Naive thymus-derived CD8-positive, alpha-beta T cell (primary cell): ENCODE results near the gene MYL6. TPM values are rescaled to one million over a fixed set of nuclear protein-coding genes. Genes with fewer than 3 reads are reported as not detected.
"Not testable (repeated sequence)": the region's sequence is repeated elsewhere in the genome, so short reads cannot be mapped to it uniquely, and the experiment has no call there.

Source experiments
- ATAC-seq, 2 donors: fragments of 150-1000 bp; cut with Tn5 transposase in 1 of 2; sonication (Bioruptor Pico), chemical (Tn5 transposase) in 1 of 2; 1 replicate in 1 of 2; 2 replicates in 1 of 2; pipeline ENCODE4 v1.10.0; 2021; ENCODE audit warnings: mild to moderate bottlenecking in 2 of 2, moderate library complexity in 2 of 2
- POLR2A ChIA-PET: fragments of 350-600 bp; sonication (Branson Sonifier 250); formaldehyde crosslinking; loops from one replicate; lab custom pipeline; 2021; ENCODE audit warnings: antibody characterized with exemption; lab: Charles Lee
- DNase-seq, 10 donors: peaks; one replicate each; pipeline versions ENCODE4 v3.0.0 to v3.0.0-alpha.2; 2020 to 2022
- H3K27ac Mint-ChIP-seq, 10 donors: one replicate each; pipeline ENCODE4 v1.8.0; 2020 to 2022; ENCODE audit warnings: mild to moderate bottlenecking in 10 of 10, mixed read lengths in 10 of 10, moderate library complexity in 4 of 10, inconsistent platforms in 1 of 10
- H3K27me3 Mint-ChIP-seq, 5 donors: one replicate each; pipeline ENCODE4 v1.8.0; 2021 to 2022; ENCODE audit warnings: mixed read lengths in 5 of 5
- H3K36me3 Mint-ChIP-seq, 3 donors: one replicate each; pipeline ENCODE4 v1.8.0; 2020 to 2022; ENCODE audit warnings: mixed read lengths in 3 of 3, mild to moderate bottlenecking in 2 of 3, inconsistent platforms in 1 of 3
- H3K4me1 Mint-ChIP-seq, 4 donors: one replicate each; pipeline ENCODE4 v1.8.0; 2021 to 2022; ENCODE audit warnings: mixed read lengths in 4 of 4
- H3K4me3 Mint-ChIP-seq, 10 donors: one replicate each; pipeline ENCODE4 v1.8.0; 2020 to 2022; ENCODE audit warnings: mild to moderate bottlenecking in 10 of 10, mixed read lengths in 10 of 10, moderate library complexity in 6 of 10, inconsistent platforms in 1 of 10
- H3K9me3 Mint-ChIP-seq, 9 donors: one replicate each; pipeline ENCODE4 v1.8.0; 2020 to 2022; ENCODE audit warnings: mixed read lengths in 9 of 9, mild to moderate bottlenecking in 3 of 9, inconsistent platforms in 1 of 9, moderate library complexity in 1 of 9
- polyA plus RNA-seq, 3 donors: library from polyadenylated mRNA; unstranded; fragments of 300-500 nt; fragmentation: Illumina TruSeq; gene quantifications; one replicate each; pipeline ENCODE4 v1.2.3, GENCODE V29; 2021
- total RNA-seq, 8 experiments: library from RNA in 2 of 8; stranded (reverse) in 2 of 8; gene quantifications; one replicate each; pipeline ENCODE4 v1.2.3 and lab custom pipeline; 2021 to 2026

The MYL6 gene
- total and polyA plus RNA-seq, 5 experiments from 2014 or later, result 421 to 2,533 (median 1,813) TPM

DNA sequence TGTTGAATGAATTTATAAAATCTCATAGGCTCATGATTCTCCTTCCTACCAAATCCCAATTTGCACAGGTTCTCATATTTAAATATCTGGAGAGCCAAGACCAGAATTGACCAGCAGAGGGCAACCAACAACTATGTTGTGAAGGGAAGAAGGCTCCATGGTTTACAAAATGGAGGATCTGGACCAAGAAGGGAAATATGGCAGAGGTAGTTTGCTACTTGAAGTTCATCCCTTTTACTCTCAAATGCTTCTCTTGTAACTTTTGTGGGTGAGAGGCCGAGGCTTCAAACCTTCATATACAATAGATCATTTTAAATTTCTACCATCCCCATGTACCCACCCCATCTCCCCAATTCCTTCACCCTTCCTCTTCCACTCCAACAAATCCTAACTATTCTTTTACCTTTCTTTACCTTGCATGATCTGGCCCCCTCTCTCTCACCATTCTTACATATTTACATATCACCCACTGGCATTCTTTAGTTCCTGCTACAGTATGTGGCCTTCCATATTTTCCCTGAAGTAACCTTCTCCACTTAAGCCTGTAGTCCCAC, 34.9 kb downstream of the MYL6 start:
- H3K4me1 Mint-ChIP-seq, result peaks cover 22 to 33% (median 32%) of the 10 kb centered on the region in 4 donors
- peak; percentile 42 to 88 (median 72) for DNase-seq
- H3K4me3 Mint-ChIP-seq, result peak overlapping the region in 6 of 10 donors; percentile 18 to 62 (median 30)
- POLR2A ChIA-PET, result interaction anchor here (1.7 to 7.8 kb wide), 3 partner anchors 29 to 107 kb away, joined by 8 to 284 read pairs (median 88); partner anchors contain the start of genes CS, ESYT1, RNF41 and RPL41
- peaks cover 0 to 3% (median 0%) of the 10 kb centered on the region in 5 donors for H3K27me3 Mint-ChIP-seq
- no peaks in the 10 kb centered on the region for H3K9me3 Mint-ChIP-seq
- ATAC-seq, result no peak
- H3K36me3 Mint-ChIP-seq, result no peaks in the 10 kb centered on the region
- peak overlapping the region; percentile 11 to 89 (median 72) for H3K27ac Mint-ChIP-seq

DNA sequence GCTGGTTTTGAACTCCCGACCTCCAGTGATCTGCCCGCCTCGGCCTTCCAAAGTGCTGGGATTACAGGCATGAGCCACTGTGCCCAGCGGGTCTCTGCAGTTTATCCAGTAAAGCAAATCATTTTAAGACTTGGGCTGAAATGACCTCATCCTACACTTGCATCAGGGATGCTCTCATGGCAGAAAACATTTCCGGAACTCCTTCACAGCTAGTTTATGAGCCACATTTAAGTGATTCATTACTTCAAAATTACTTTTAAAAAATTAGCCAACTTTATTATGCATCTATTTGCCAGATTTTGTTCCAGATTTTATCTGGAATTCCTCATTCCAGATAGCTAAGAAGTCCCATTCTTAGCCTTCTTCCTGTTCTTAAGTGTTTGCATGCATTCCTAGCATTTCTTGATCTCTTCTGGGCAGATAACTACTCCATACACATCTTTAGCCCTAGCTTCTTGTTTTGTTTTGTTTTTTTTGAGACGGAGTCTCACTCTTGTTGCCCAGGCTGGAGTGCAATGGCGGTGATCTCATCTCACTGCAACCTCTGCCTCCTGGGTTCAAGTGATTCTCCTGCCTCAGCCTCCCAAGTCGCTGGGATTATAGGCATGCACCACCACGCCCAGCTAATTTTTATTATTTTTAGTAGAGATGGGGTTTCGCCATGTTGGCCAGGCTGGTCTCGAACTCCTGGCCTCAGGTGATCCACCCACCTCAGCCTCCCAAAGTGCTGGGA, 38.8 kb downstream of the MYL6 start:
- POLR2A ChIA-PET, result interaction anchor here (1.8 kb wide), 1 partner anchor 25 kb away, joined by 9 read pairs; the partner anchor contains the start of gene RNF41
- not testable (repeated sequence) for H3K27me3 Mint-ChIP-seq, DNase-seq, H3K36me3 Mint-ChIP-seq, H3K9me3 Mint-ChIP-seq, H3K4me3 Mint-ChIP-seq, ATAC-seq
- peak overlapping the region in 1 of 10 donors; percentile 46 for H3K27ac Mint-ChIP-seq
- H3K4me1 Mint-ChIP-seq, result peaks cover 8 to 16% (median 11%) of the 10 kb centered on the region in 4 donors

DNA sequence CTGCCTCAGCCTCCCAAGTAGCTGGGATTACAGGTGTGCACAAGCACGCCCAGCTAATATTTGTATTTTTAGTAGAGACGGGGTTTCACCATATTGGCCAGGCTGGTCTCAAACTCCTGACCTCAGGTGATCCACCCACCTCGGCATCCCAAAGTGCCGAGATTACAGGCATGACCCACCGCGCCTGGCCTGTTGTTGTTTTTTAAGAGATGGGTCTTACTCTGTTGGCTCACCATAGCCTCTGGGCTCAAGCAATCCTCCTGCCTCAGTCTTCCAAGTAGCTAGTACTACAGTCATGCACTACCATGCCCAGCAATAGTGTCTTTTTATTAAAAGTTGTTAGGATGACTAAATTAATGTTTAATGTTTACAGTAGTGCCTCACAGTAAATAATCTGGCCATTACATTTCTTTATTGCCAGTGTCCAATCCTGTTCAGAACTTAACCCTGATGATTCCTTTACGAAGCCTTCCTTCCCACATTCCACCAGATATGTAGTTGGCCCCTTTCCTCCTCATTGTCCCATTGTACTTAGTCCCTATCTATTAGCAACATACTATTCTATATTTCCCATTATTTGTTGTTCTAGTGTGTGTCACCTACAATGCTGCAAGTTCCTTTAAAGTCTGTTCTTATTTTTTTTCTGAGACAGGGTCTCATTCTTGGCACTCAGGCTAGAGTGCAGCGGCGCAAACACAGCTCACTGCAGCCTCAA, 39.9 kb downstream of the MYL6 start:
- peak overlapping the region in 3 of 10 donors; percentile 20 to 40 (median 34) for H3K27ac Mint-ChIP-seq
- H3K4me3 Mint-ChIP-seq, result no peak overlapping the region
- no peaks in the 10 kb centered on the region for H3K36me3 Mint-ChIP-seq
- H3K27me3 Mint-ChIP-seq, result no peaks in the 10 kb centered on the region
- DNase-seq, result no peak
- POLR2A ChIA-PET, result interaction anchor here (0.5 to 1.8 kb wide), 5 partner anchors 8 to 171 kb away, joined by 3 to 9 read pairs (median 3); partner anchors contain the start of gene RNF41
- no peak for ATAC-seq
- no peaks in the 10 kb centered on the region for H3K9me3 Mint-ChIP-seq
- H3K4me1 Mint-ChIP-seq, result peaks cover 6 to 9% (median 8%) of the 10 kb centered on the region in 4 donors

DNA sequence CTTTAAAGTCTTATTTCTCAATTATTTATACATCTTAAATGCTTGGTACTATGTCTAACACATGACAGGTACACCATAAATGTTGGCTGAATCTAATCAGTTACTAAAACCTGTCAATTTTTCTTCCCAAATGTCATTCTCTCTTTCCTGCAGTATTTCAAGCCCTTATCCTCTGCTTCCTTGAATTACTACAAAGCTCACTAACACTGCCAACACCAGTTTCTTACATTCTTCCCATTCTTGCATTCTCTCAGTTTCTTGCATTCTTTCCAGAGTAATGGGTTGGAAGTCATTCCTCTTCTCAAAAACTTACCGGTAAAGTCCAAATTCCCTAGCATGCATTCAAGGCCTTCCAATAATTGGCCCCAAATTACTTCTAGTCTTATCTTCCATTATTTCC, 40.7 kb downstream of the MYL6 start:
- Mint-ChIP-seq H3K36me3 (no peaks in the 10 kb centered on the region), H3K27me3 (no peaks in the 10 kb centered on the region), H3K27ac (peak overlapping the region in 4 of 10 donors; percentile 17 to 40 (median 26)), H3K4me1 (peaks cover 1 to 5% (median 3%) of the 10 kb centered on the region in 4 donors), H3K9me3 (no peaks in the 10 kb centered on the region), H3K4me3 (no peak overlapping the region)
- DNase-seq, result no peak
- POLR2A ChIA-PET, result interaction anchor here (0.6 to 1.8 kb wide), 4 partner anchors 9 to 82 kb away, joined by 3 to 6 read pairs (median 4); partner anchors contain the start of genes RNF41 and RPL41
- ATAC-seq, result no peak

DNA sequence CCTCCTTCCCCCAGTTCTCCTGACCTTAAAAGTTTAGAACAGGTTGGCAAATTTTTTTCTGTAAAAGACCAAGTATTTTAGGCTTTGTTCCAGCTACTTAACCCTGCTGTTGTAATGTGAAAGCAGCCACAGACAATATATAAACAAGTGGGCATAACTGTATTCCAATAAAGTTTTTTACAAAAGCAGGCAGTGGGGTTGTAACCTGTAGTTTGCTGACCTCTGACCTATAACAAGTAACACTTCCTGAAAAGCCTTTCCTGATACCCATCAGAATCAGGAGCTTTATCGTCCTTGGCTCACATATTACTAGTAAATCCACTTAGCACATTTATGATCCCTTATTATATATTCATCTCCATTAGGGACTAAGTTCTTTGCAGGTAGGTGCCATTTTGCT, 44.2 kb downstream of the MYL6 start:
- POLR2A ChIA-PET, result interaction anchor here (1.0 to 1.6 kb wide), 4 partner anchors 9 to 21 kb away, joined by 3 to 8 read pairs (median 5); partner anchors contain the start of genes RNF41 and SMARCC2
- DNase-seq (no peak), ATAC-seq (no peak)
- Mint-ChIP-seq H3K36me3 (peaks cover 0 to 31% (median 0%) of the 10 kb centered on the region in 3 donors), H3K4me3 (no peak overlapping the region), H3K4me1 (peaks cover 1 to 5% (median 3%) of the 10 kb centered on the region in 4 donors), H3K27ac (peak overlapping the region in 4 of 10 donors; percentile 4 to 50 (median 22)), H3K9me3 (no peaks in the 10 kb centered on the region), H3K27me3 (no peaks in the 10 kb centered on the region)

DNA sequence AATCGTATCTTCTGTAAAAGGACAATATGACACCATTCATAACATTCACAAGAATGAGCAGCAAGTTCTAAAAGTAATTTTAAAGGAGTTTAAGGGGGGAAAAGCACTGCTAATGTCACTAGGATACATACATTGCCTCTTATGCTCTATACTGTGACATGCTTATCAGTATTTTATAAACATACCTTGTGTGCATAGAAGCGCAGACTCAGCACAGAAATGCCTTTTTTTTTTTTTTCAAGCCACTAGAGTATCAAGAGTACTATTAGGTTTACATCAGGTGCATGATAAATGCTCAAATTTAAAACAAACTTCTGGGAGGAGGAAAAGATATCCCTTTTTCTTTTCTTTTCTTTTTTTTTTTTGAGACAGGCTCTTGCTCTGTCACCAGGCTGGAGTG, 44.7 kb downstream of the MYL6 start:
- H3K4me3 Mint-ChIP-seq, result no peak overlapping the region
- peaks cover 0 to 35% (median 4%) of the 10 kb centered on the region in 3 donors for H3K36me3 Mint-ChIP-seq
- H3K9me3 Mint-ChIP-seq, result no peaks in the 10 kb centered on the region
- POLR2A ChIA-PET, result interaction anchor here (0.6 to 1.6 kb wide), 6 partner anchors 9 to 274 kb away, joined by 3 to 8 read pairs (median 3); partner anchors contain the start of genes RPL41 and SMARCC2
- no peaks in the 10 kb centered on the region for H3K27me3 Mint-ChIP-seq
- DNase-seq, result no peak
- H3K27ac Mint-ChIP-seq, result peak overlapping the region in 4 of 10 donors; percentile 4 to 50 (median 30)
- no peak for ATAC-seq
- peaks cover 1 to 5% (median 3%) of the 10 kb centered on the region in 4 donors for H3K4me1 Mint-ChIP-seq

DNA sequence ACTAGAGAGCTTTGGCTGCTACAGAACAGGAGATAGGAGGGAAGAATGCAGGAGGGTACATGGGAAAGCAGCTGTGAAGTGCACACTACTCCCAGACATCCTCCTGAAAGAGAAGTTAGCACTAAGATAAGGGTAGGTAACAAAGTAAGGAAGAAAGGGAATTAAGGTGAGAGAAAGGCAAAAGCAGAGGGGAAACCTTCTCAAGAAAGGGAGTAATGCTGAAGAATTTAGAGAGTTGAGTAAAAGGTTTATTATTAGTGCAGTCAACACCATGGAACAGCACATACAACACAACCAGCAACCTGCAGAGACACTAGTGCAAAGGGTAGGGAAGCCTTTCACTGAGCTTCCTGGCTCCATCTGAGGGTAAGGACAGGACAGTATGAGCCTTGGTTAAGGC, 46.1 kb downstream of the MYL6 start:
- H3K4me1 Mint-ChIP-seq, result peaks cover 1 to 4% (median 2%) of the 10 kb centered on the region in 4 donors
- no peaks in the 10 kb centered on the region for H3K27me3 Mint-ChIP-seq
- ATAC-seq (no peak), DNase-seq (no peak)
- H3K4me3 Mint-ChIP-seq, result no peak overlapping the region
- POLR2A ChIA-PET, result interaction anchor here (0.8 to 2.5 kb wide), 3 partner anchors 15 to 78 kb away, joined by 3 to 6 read pairs (median 6); partner anchors contain the start of genes RNF41 and SMARCC2
- H3K27ac Mint-ChIP-seq, result peak overlapping the region in 6 of 10 donors; percentile 8 to 86 (median 57)
- H3K36me3 Mint-ChIP-seq, result peaks cover 0 to 47% (median 4%) of the 10 kb centered on the region in 3 donors
- H3K9me3 Mint-ChIP-seq, result no peaks in the 10 kb centered on the region

DNA sequence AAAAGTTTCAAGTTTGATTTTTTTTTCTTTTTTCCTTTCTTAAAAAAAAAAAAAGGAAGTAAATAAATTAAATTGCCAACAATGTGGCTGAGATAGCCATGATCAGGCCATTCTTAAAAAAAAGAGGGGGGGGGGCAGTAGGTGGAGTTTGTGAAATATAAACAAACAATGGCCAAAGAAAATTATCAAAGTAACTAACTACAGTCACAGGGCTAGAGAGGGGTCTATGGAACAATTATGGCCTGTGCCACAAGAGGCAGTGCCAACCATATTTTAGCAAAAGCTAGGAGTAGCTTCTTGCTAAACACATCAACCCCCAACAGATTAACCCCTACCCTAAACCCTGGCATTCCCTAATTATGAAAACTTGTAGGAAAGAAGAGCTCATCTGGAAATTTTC, 47.3 kb downstream of the MYL6 start:
- ATAC-seq (peak in 1 of 2 donors; percentile 43), DNase-seq (no peak)
- Mint-ChIP-seq H3K27me3 (no peaks in the 10 kb centered on the region), H3K4me1 (peaks cover 1 to 4% (median 2%) of the 10 kb centered on the region in 4 donors), H3K9me3 (no peaks in the 10 kb centered on the region), H3K27ac (peak overlapping the region in 2 of 10 donors; percentile 12 to 14), H3K4me3 (no peak overlapping the region), H3K36me3 (peaks cover 0 to 58% (median 4%) of the 10 kb centered on the region in 3 donors)
- POLR2A ChIA-PET, result interaction anchor here (0.6 to 2.5 kb wide), 5 partner anchors 16 to 107 kb away, joined by 3 to 6 read pairs (median 4); partner anchors contain the start of genes RNF41 and SMARCC2

DNA sequence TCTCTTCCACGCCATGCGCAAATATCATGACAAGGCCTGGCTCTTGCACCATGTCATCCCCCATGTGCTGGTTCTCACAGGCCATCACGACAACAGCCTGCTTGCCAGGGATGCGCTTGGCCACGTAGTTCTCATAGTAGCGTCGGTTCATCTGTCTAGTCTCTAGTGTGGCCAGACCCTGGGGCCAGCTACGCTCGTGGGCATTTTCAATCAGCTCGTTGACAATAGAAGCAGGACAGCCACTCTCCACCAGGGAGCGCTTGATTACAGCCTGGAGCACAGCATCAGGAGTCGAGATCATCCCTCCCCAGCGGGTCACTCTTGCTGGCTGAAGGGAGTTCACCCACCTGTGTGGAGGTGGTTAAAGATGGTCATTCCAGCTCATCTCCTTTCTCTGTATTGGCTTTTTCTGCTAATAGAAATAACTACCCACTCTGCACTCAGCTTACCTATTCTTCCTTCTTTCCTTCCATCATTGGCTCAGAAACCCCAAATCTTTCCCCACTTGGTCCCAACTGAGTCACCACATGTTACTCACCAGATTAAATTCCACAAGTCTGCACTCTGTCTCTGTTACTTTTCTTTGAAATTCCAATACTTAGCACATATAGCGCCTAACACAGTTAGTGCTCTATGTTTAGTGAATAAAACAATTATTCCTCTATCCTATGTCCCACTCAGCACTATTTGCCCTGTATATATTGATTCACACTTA, 48.5 kb downstream of the MYL6 start:
- POLR2A ChIA-PET, result interaction anchor here (0.5 to 4.1 kb wide), 6 partner anchors 15 to 262 kb away, joined by 3 to 18 read pairs (median 5); partner anchors contain the start of genes RNF41, SMARCC2 and SPRYD4
- H3K4me1 Mint-ChIP-seq, result peaks cover 1 to 4% (median 3%) of the 10 kb centered on the region in 4 donors
- H3K4me3 Mint-ChIP-seq, result no peak overlapping the region
- peak overlapping the region in 6 of 10 donors; percentile 8 to 73 (median 52) for H3K27ac Mint-ChIP-seq
- no peaks in the 10 kb centered on the region for H3K9me3 Mint-ChIP-seq
- peak; percentile 54 to 65 for ATAC-seq
- peak in 6 of 10 donors; percentile 8 to 30 (median 26) for DNase-seq
- peaks cover 0 to 69% (median 4%) of the 10 kb centered on the region in 3 donors for H3K36me3 Mint-ChIP-seq
- H3K27me3 Mint-ChIP-seq, result no peaks in the 10 kb centered on the region

DNA sequence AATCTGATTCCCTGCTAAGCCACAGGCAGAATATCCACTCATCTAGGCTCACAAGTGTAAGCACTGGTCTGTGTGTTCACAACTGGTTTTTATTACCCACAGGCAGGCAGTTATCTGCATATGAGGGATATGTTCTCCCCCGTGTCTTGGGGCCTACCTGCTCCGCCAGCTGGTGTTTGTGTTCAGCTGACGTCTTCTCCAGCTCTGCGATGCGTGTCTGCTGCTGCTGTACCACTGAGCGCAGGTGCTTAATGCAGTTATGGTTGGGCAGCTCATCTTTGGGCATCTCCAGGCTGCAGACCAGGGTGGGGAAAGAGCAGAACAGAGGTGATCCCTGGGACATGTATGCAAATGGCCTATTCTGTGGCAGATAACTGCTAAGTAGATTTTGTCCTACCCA, 49.8 kb downstream of the MYL6 start:
- no peaks in the 10 kb centered on the region for H3K27me3 Mint-ChIP-seq
- peak in 1 of 2 donors; percentile 39 for ATAC-seq
- no peaks in the 10 kb centered on the region for H3K9me3 Mint-ChIP-seq
- POLR2A ChIA-PET, result interaction anchor here (0.8 to 4.1 kb wide), 5 partner anchors 8 to 260 kb away, joined by 3 to 18 read pairs (median 3); partner anchors contain the start of genes RNF41, SMARCC2 and SPRYD4
- H3K36me3 Mint-ChIP-seq, result peaks cover 0 to 82% (median 6%) of the 10 kb centered on the region in 3 donors
- H3K4me1 Mint-ChIP-seq, result peaks cover 0 to 3% (median under 1%) of the 10 kb centered on the region in 4 donors
- DNase-seq, result no peak
- H3K27ac Mint-ChIP-seq, result peak overlapping the region in 4 of 10 donors; percentile 37 to 60 (median 49)
- no peak overlapping the region for H3K4me3 Mint-ChIP-seq
